Tibial nerve (tissue), 4 donors: ENCODE data around the gene UGT1A3.

Experiments used
- CTCF ChIP-seq, 5 experiments: fragments of 200-600 bp in 3 of 5; fragments of 450-650 bp in 2 of 5; sonication (generic) in 3 of 5; IDR thresholded peaks; one replicate each; pipeline ENCODE4 v1.5.1; 2016 to 2019; ENCODE audit warnings: antibody characterized with exemption in 5 of 5, mild to moderate bottlenecking in 3 of 5, moderate library complexity in 2 of 5
- EP300 ChIP-seq, 2 donors: sonication (generic); formaldehyde crosslinking; IDR thresholded peaks; one replicate each; pipeline ENCODE4 v1.6.1; 2017; ENCODE audit warnings: antibody characterized with exemption in 2 of 2, mild to moderate bottlenecking in 1 of 2
- POLR2A ChIP-seq, 2 donors: fragments of 450-650 bp; IDR thresholded peaks; one replicate each; pipeline ENCODE4 v1.6.1; 2017; ENCODE audit warnings: antibody characterized with exemption in 2 of 2, mild to moderate bottlenecking in 2 of 2, moderate library complexity in 2 of 2

- TF ChIP-seq POLR2A (IDR thresholded peaks at IDR 0.05) (no peak), CTCF (IDR thresholded peaks at IDR 0.05) (no peak), EP300 (IDR thresholded peaks at IDR 0.05) (no peak)
Measured at GRCh38 chr2:233681521-233682099, 47.2 kb upstream of the UGT1A3 start, which contains the start of gene UGT1A7.
